Activated CD8-positive, alpha-beta memory T cell treated with anti-CD3 and anti-CD28 coated beads for 36 hours (primary cell): ENCODE measurements around the gene PSTPIP1. TPM values are rescaled to one million over a fixed set of nuclear protein-coding genes. Genes with fewer than 3 reads are reported as not detected.
"Not testable (repeated sequence)": the region's sequence is repeated elsewhere in the genome, so short reads cannot be mapped to it uniquely, and the experiment has no call there.

Experiments used
- CTCF ChIA-PET: fragments of 350-600 bp; sonication (Branson Sonifier 250); formaldehyde crosslinking; loops from one replicate; lab custom pipeline; 2021; ENCODE audit warnings: antibody characterized with exemption; lab: Charles Lee
- POLR2A ChIA-PET: fragments of 350-600 bp; sonication (Branson Sonifier 250); formaldehyde crosslinking; loops from one replicate; lab custom pipeline; 2021; ENCODE audit warnings: antibody characterized with exemption; lab: Charles Lee
- total RNA-seq, 2 experiments: library from RNA; stranded (reverse); gene quantifications; one replicate each; pipeline ENCODE4 v1.2.3, GENCODE V29; 2021

Gene PSTPIP1
- 100 to 1,000 TPM; 137 TPM for total RNA-seq

DNA sequence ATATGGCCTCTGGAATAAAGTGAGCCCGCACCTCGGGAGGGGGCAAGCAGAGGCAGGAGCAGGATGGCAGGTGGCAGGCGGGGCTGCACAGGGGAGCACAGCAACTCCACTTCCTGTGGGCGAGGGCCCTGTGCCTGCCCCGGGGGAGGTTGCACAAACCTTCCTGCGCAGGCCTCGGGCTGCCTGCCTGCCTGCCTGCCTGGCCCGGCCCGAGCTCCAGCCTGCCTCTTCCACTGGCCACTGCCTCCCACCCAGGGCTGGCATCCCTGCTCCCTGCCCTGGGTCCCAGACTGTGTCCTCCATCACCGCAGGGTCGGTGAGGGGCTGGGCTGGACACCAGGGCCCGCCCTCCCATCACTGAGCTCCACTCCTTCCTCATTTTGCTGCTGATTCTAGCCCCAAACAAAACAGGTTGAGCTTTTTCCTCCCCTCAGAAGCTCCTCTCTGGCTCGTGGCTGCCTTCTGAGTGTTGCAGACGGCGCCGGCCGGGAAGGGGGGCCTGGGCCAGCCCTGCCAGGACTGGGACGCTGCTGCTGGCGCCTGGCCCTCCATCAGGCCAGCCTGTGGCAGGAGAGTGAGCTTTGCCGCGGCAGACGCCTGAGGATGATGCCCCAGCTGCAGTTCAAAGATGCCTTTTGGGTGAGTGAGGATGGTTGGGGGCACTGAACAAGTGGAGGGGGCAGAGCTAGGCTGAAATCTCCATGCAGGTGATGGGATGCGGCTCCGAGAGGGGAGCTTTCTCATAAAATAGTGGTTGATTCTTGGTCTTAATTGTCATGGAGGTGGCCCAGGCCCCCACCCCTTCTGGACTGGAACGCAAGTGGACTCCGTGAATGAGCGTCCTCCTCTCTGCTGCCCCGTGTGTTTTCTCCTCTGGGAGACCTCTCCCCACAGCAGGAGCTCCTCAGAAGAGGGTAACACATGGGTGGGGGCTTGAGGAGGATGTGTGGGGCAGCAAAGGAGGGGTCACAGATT is at the start of gene PSTPIP1:
PSTPIP1 (plus strand) TSS at position 156 of the 975 bp plus-strand sequence; CDS start at position 604, 448 bp downstream.
- CTCF ChIA-PET: interaction anchor here (0.9 to 3.4 kb wide), 8 partner anchors 12 to 36 kb away, joined by 3 to 13 read pairs (median 4); no protein-coding TSS in a partner anchor
- POLR2A ChIA-PET: interaction anchor here (1.1 to 6.5 kb wide), 3 partner anchors 18 to 27 kb away, joined by 4 to 43 read pairs (median 14); no protein-coding TSS in a partner anchor

DNA sequence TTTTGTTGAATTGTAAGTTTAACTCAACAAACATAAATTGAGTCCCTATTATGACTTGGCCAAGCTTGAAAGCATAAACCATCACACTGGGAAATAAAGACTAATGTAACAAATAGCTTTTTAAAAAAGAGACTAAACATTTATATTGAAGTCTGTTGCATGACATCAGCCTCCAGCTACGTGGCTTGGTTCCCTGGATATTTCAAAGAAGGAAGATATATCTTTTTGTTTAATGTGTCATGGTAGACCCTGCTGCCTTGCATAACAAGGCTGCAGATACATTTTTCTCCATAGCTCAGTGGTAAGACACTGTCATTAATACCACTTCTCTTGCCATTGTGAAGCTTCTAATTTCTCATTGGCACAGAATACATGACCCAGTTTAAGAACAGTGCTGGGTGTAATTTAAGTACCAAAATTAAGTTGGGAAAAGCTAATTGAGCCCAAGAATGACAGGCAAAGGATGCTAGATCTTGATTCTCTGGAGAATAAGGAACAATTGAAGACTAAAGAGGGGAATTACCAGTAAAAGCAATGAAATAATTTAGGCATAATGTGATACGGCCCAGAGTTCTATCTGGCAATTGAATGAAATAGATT is 49.3 kb upstream of the PSTPIP1 start:
- ChIA-PET POLR2A (interaction anchor here (0.5 kb wide), 1 partner anchor 251 kb away, joined by 3 read pairs; no protein-coding TSS in a partner anchor), CTCF (interaction anchor here (0.5 to 1.6 kb wide), 3 partner anchors 14 to 98 kb away, joined by 3 to 4 read pairs (median 4); partner anchors contain the start of gene RCN2)

DNA sequence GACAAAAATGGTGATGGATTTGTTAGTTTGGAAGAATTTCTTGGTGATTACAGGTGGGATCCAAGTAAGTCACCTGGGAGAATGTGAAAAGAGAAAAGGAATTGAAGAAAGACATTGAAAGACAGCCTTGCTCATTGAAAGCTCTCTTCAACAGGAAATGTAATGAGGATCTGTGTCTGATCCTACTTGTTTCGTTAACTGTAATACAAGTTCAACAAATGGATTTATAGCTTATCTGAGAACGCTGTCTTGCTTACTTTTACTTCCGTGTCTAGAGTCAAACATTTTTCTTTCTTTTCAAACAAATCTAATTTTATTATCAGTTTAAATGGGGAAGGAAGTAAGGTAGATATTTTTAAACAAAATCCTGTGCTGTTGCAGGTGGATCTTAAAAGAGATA is 47.5 kb upstream of the PSTPIP1 start:
- ChIA-PET CTCF (interaction anchor here (2.0 kb wide), 1 partner anchor 26 kb away, joined by 6 read pairs; no protein-coding TSS in a partner anchor), POLR2A (interaction anchor here (0.6 kb wide), 1 partner anchor 158 kb away, joined by 3 read pairs; no protein-coding TSS in a partner anchor)

DNA sequence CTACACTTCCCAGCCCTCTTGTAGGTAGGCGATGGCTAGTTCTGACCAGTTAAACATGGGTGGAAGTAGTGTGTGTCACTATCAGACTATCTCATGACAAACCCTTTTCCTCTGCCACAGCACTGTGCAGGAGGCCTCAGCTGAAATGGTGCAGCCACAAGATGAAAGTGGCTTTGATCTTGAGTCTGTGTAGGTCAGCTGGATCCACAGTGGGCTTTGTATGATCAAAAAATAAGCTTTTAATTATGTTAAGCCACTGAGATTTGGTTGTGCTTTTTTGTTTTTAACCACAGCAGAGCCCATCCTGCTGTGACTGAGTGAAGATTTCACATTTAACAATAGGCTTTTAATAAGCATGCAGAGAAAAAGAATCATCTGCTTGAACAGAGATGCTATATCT is 43.7 kb upstream of the PSTPIP1 start:
- POLR2A ChIA-PET: no interaction called here
- CTCF ChIA-PET: no interaction called here

DNA sequence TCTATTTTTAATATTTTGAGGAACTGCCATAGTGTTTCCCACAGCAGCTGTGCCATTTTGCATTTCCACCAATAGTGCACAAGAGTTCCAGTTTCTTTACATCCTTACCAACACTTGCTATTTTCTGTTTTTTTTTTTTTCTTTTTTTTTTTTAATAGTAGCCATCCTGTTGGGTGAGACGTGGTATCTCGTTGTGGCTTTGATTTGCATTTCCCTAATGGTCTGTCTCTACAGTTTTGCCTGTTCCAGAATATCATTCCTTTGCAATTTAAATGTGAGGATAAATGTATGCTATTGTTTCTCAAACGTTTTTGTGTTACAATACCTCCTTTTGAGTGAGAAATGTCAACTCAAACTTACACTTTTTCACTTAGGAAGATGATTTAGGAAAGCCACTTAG is 41.0 kb upstream of the PSTPIP1 start:
- ChIA-PET POLR2A (no interaction called here), CTCF (interaction anchor here (0.6 to 1.5 kb wide), 2 partner anchors 19 to 368 kb away, joined by 3 to 4 read pairs; no protein-coding TSS in a partner anchor)

DNA sequence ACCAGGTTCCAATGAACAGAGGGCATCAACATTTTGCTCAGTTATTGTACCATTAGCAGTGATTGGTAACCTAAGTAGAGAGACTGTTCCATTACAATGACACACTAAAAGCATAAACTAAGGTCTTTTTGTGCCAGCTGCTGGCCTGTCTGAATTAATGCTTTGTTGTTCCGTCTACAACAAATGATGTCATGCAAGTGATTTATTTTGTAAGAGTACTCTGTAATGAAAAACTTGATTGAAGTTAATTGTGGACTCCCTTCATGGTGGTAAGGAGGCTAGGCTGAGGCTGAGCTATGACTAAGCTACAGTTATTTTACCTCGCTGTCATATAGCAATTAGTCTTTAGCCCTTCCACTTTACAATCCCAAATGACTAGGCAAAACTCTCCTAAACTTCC is 40.2 kb upstream of the PSTPIP1 start:
- ChIA-PET POLR2A (interaction anchor here (0.7 kb wide), 1 partner anchor 240 kb away, joined by 8 read pairs; no protein-coding TSS in a partner anchor), CTCF (interaction anchor here (1.5 kb wide), 1 partner anchor 18 kb away, joined by 4 read pairs; no protein-coding TSS in a partner anchor)

DNA sequence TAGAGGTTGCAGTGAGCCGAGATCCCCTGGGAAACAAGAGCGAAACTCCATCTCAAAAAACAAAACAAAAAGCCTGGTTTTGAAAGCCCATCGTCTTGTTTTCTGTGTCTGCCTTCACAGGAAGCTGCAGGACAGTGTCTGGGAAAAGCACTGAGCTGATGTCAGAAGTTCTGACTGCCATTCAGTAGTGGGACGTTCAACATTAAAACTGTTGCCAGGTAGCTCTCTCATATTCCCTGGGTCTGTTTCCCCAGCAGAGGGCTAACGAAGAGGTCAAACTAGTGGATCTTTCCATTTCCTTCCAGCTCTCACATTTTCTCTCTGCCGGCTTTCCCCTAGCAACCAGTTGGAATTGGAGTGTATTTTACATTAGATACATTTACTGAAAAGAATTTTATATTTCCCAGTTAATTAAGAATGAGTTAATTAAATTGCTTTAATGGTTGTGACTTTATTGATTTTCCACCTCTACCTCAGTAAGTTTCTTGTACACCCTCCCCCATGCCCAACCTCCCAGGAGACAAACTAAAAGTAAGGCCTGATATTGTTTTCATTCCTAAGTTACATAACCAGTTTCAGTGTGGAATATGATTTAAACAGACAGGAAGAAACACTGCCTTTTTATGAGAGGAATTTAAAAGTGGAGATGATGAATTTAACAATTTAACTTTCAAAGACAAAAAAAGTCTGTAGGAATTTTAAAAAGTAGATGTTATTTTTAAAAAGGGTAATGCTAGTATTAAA is 33.5 kb upstream of the PSTPIP1 start:
- ChIA-PET CTCF (interaction anchor here (1.5 kb wide), 1 partner anchor 536 kb away, joined by 4 read pairs; no protein-coding TSS in a partner anchor), POLR2A (no interaction called here)

DNA sequence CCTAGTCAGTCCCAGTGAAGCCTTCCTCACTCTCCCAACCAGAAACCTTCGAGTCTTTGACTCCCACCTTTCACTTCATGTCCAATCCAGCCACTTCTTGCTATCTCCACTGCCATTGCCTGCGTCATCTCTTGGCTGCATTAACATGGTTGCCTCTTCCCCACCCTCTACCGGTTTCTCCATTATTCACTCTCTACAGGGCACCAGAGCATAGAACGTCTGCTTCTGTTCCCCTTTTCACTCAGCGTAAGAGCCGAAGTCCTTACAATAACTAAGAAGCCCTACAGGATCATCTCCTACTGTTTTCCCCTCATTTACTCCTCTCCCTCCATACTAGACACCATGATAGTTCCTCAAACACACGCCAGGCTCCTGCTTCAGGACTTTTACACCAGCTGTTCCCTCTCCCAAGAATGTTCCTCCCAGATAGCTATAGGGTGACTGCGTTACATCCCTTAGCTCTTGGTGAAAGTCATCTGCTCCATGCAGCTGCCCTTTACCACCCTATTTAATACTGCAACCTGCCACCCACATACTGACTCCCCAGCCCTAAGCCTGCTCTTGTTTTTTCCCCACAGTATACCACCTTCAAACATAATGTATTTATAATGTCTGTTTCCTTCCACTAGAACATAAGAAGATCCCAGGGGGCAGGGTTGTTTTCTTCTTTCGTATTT is 32.5 kb upstream of the PSTPIP1 start:
- POLR2A ChIA-PET: interaction anchor here (0.5 kb wide), 1 partner anchor 78 kb away, joined by 9 read pairs; no protein-coding TSS in a partner anchor

DNA sequence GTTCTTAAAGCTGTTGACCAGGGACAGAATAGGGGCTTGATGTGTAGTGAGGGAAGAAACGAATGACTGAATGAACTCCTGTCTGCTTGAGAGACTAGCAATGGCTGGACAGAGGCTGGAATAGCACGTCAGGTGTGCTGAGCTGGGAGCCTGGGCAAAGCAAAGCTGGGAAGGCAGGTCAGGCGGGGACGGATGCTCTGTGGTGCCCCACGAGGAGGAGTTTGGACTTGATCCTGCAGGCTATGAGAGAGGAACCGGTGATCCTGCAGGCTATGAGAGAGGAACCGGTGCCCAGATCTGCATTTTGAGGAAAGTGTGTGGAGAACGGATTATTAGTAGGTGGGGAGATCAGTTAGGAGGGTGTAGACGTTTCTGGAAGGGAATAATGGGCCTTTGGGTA is 31.3 kb upstream of the PSTPIP1 start:
- ChIA-PET CTCF (interaction anchor here (1.1 to 3.0 kb wide), 2 partner anchors 10 to 60 kb away, joined by 3 to 13 read pairs; no protein-coding TSS in a partner anchor), POLR2A (no interaction called here)

More for the DNA sequence above, 32.5 kb upstream of the PSTPIP1 start:
- CTCF ChIA-PET: interaction anchor here (1.5 to 3.0 kb wide), 2 partner anchors 11 to 535 kb away, joined by 4 to 13 read pairs; no protein-coding TSS in a partner anchor

DNA sequence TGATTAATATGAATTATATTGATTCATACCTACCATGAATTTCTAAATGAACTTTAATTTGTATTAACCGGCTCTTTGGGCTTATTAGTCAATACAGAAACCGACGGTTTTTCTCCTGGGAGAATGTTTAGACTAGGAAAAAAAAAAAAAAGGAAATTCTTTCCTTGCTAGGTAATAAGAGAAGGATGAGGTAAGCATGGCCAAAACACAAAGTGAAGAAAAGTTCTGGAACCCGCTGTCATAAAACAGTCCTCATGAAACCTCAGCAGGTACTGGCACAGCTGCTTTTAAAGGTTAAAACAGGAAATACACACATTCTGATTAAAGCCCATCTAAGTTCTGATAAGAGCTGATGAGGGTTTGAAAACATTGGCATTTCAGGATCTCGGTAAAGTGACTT is 30.8 kb upstream of the PSTPIP1 start:
- ChIA-PET CTCF (interaction anchor here (0.7 to 3.0 kb wide), 3 partner anchors 9 to 142 kb away, joined by 3 to 13 read pairs (median 3); no protein-coding TSS in a partner anchor), POLR2A (no interaction called here)

DNA sequence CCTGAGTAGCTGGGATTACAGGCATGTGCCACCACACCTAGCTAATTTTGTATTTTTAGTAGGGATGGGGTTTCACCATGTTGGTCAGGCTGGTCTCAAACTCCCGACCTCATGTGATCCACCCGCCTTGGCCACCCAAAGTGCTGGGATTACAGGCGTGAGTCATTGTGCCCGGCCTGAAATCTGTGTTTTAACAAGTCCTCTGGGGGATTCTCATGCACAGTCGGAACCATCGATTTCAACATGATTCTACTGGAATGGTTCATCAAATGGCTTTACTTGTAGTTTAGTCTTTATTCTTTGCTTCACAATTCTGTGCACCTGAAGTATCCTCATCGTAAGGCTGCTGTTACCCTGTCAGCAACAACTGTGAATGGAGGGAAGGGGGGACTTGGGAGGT is 28.9 kb upstream of the PSTPIP1 start:
- CTCF ChIA-PET, POLR2A ChIA-PET: not testable (repeated sequence)

DNA sequence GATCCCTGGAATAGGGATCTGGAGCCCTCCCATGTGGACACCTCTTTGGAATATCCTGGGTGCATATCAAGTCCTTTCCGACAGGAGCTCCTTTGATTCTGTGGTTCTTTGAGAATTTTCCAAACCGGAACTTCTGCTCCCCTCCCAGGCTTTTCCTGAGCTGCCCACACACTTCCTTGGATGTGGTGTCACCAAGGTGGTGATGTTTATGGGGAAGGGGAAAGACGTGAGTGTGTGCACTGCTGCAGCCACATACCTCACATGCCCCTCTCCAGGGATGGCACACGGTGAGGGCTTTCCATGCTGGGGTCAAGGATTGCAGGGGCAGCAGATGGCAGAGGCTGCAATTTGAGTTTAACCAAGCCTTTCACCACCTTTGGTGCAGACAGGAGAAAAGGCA is 27.9 kb upstream of the PSTPIP1 start:
- POLR2A ChIA-PET: no interaction called here

DNA sequence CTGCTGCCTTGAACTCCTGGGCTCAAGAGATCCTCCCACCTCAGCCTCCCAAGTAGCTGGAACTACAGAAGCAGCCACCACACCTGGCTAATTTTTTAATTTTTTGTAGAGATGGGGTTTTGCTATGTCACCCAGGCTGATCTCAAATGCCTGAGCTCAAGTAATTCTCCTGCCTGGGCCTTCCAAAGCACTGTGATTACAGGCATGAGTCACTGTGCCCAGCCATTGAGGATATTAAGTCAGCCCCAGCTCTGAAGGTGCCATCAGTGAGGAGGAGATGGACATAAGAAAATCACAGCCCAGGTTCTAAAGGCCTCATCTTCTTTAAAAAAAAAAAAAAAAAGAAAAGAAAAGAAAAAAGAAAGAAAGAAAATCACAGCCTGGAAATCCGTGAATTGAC is 26.6 kb upstream of the PSTPIP1 start:
- CTCF ChIA-PET: interaction anchor here (1.4 kb wide), 1 partner anchor 11 kb away, joined by 3 read pairs; no protein-coding TSS in a partner anchor
- POLR2A ChIA-PET: no interaction called here

More for the DNA sequence above, 27.9 kb upstream of the PSTPIP1 start:
- CTCF ChIA-PET: no interaction called here

DNA sequence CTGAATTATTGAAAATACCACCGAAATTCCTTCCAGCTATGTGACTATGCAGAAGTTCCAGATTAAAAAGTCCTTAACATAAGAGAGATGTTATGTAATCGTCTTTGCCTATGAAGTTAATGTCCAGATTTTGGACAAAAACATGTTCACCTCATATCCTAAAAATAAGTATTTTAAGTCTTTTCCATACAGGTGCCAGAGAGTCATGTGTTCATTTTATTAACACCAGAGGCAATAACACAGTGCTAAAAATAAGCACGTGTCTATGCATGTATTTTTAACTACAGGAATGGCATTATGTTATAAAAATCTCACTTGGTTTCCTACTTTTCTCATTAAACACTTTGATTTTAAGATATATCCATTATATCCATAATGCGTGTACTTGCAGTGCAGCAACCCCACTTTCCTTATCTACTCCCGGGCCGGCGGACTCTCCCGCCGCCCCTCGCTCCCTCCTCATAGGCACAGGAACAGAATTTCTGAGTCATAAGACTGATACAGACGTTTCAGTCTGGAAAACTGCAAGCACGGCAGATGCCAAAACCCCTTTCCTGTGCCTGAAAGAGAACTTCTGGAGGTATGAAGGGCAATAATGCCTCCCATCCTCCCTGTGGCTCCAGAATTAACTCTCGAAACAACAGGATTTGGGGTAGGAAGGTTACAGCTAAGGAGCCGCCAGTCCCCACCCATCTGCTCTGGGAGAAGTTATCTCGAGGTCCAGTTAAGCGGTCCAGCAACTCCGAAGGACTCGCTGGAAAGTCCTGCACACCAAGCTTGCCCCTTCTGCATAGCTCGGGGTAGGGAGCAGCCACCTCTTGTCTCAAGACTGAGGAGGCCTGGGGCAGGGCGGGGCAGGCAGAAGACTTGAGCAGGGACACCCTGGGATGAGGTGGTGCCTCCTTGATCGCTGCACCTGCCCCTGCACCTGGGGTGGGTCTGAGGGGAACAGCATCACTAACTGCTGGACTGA is 22.3 kb upstream of the PSTPIP1 start:
- CTCF ChIA-PET: interaction anchor here (0.7 to 4.0 kb wide), 28 partner anchors 8 to 571 kb away, joined by 3 to 19 read pairs (median 5); partner anchors contain the start of genes PSTPIP1, RCN2 and SCAPER
- POLR2A ChIA-PET: interaction anchor here (0.7 to 1.2 kb wide), 3 partner anchors 15 to 60 kb away, joined by 3 to 5 read pairs (median 3); no protein-coding TSS in a partner anchor

DNA sequence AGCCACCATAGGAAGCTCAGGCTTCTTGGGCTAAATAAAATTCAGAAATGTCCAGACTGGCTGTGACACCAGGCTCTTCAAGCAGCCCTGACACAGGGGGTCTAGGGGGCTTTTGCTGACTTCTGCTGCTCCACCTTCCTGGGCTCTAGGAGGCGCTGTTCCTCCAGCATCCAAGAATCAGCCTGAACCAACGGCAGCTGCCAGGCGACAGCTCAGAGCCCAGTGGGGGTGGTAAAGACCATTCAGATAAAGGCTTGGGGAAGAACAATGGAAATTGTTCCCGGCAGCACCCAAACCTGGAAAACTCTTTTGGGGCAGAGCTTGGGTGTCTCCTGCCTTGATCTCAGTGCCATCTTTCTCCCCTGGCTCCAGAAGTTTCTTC is 21.6 kb upstream of the PSTPIP1 start:
- POLR2A ChIA-PET: interaction anchor here (0.7 to 1.2 kb wide), 3 partner anchors 15 to 59 kb away, joined by 3 to 5 read pairs (median 3); no protein-coding TSS in a partner anchor
- CTCF ChIA-PET: interaction anchor here (0.9 to 4.0 kb wide), 31 partner anchors 9 to 570 kb away, joined by 3 to 19 read pairs (median 5); partner anchors contain the start of genes PSTPIP1, RCN2 and SCAPER

DNA sequence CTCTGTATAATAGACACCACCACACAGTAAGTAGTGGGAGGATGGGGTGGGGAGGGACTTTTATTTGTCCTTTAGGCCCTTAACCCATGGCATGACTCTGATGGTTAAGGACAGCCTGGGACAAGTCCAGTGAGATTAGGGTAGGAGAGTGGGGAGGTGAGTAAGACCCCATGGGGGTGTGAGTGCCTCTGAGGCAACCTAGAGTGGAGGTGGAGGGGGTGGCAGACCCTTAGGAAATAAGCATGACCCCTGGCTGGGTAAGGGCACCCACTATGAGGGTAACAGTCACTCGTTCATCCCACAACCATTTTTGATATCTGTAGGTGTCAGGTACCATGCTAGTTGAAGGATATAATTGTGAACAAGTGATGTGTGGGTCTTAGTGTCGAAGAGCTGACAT is 21.0 kb upstream of the PSTPIP1 start:
- ChIA-PET POLR2A (interaction anchor here (0.7 to 1.2 kb wide), 3 partner anchors 14 to 59 kb away, joined by 3 to 5 read pairs (median 3); no protein-coding TSS in a partner anchor), CTCF (interaction anchor here (0.9 to 4.0 kb wide), 32 partner anchors 10 to 570 kb away, joined by 3 to 19 read pairs (median 4); partner anchors contain the start of genes PSTPIP1, RCN2 and SCAPER)
